Nephron progenitor cell (in vitro differentiated cells): ENCODE results near the gene PDGFB.

Source experiments
- DNase-seq: peaks from one replicate; pipeline ENCODE4 v3.0.0; 2021
- H3K27ac Mint-ChIP-seq: 2 replicates; pipeline ENCODE4 v1.8.0; 2021; ENCODE audit warnings: mild to moderate bottlenecking, moderate library complexity, mixed read lengths
- H3K27me3 Mint-ChIP-seq: 2 replicates; pipeline ENCODE4 v1.8.0; 2021; ENCODE audit warnings: mild to moderate bottlenecking, low read depth, mixed read lengths; ENCODE audit not compliant: poor library complexity
- H3K36me3 Mint-ChIP-seq: 2 replicates; pipeline ENCODE4 v1.8.0; 2021; ENCODE audit warnings: low read depth, mixed read lengths
- H3K4me1 Mint-ChIP-seq: 2 replicates; pipeline ENCODE4 v1.8.0; 2021; ENCODE audit warnings: mixed read lengths
- H3K4me3 Mint-ChIP-seq: 2 replicates; pipeline ENCODE4 v1.8.0; 2021; ENCODE audit warnings: mild to moderate bottlenecking, moderate library complexity, mixed read lengths
- H3K9me3 Mint-ChIP-seq: 2 replicates; pipeline ENCODE4 v1.8.0; 2021; ENCODE audit warnings: mild to moderate bottlenecking, moderate library complexity, mixed read lengths
- CTCF ChIP-seq: fragments of 200-600 bp; sonication (generic); IDR thresholded peaks from 2 replicates; pipeline ENCODE4 v1.5.0; 2021; ENCODE audit warnings: antibody characterized with exemption

Gene PDGFB

GRCh38 chr22:39238561-39238960, 6.2 kb downstream of the PDGFB start:
- DNase-seq: no peak
- H3K36me3 Mint-ChIP-seq: no peaks in the 10 kb centered on the region
- no peak overlapping the region for H3K27ac Mint-ChIP-seq
- H3K27me3 Mint-ChIP-seq: peaks cover 45% of the 10 kb centered on the region
- no peak overlapping the region for H3K4me3 Mint-ChIP-seq
- TF ChIP-seq CTCF: no peak
- H3K9me3 Mint-ChIP-seq: no peaks in the 10 kb centered on the region
- peaks cover 66% of the 10 kb centered on the region for H3K4me1 Mint-ChIP-seq

GRCh38 chr22:39238101-39238466, 6.7 kb downstream of the PDGFB start:
- H3K27ac Mint-ChIP-seq: no peak overlapping the region

GRCh38 chr22:39237318-39238100, 7.3 kb downstream of the PDGFB start:
- peaks cover 36% of the 10 kb centered on the region for H3K27me3 Mint-ChIP-seq
- no peaks in the 10 kb centered on the region for H3K9me3 Mint-ChIP-seq
- peaks cover 71% of the 10 kb centered on the region for H3K4me1 Mint-ChIP-seq
- no peak overlapping the region for H3K4me3 Mint-ChIP-seq
- no peak for TF ChIP-seq CTCF
- DNase-seq: no peak
- no peaks in the 10 kb centered on the region for H3K36me3 Mint-ChIP-seq
- H3K27ac Mint-ChIP-seq: no peak overlapping the region

More at GRCh38 chr22:39238101-39238466, 6.7 kb downstream of the PDGFB start:
- Mint-ChIP-seq H3K27me3 (peaks cover 42% of the 10 kb centered on the region), H3K36me3 (no peaks in the 10 kb centered on the region), H3K4me3 (no peak overlapping the region), H3K4me1 (peaks cover 68% of the 10 kb centered on the region), H3K9me3 (no peaks in the 10 kb centered on the region)
- TF ChIP-seq CTCF: no peak
- DNase-seq: no peak

DNA sequence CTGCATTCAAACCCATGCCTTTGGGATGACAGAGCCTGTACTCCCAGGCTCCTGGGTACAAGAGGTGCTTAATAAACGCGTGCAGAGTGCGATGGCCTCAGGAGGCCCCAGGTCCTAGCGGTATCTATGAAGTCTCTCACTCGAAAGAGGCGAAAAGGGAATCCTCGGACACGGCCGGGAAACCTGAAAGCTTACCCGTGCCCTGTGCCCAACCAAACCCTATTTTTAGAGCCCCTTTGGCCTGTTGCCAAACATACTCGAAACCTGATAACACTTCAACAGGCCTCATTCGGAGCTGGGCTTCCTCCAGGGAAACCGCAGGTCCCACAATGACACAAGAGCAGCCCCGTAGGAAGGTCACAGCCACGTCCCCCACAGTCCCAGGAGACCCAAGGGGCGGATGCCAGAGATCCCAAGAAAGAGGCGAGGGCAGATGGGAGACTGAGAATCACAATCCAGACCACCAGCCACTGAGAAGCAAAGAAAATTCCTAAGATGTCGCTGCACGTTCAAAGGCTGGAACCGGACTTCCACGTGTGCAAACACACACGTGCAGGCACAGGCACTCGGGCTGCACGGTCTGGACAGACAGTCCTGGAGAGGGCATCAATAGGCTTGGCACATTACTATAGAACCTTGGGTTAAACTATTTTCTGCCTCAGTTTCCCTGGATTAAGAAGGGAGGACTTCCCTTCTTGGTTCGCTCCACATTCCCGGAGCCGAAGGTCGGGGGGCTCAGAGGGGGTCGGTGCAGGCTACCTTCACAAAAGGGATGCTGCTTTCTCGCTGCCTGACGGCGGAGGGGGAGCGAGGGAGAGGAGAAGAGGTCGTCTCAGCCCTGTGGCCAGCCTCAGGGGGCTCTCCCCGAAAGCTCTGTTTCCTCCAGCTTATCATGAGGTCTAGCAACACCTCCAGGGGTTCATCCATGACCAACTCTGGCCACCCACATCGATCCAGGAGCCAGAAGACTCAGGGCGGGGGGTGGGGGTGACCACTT, 8.2 kb downstream of the PDGFB start:
- peaks cover 36% of the 10 kb centered on the region for H3K27me3 Mint-ChIP-seq
- H3K9me3 Mint-ChIP-seq: no peaks in the 10 kb centered on the region
- peaks cover 73% of the 10 kb centered on the region for H3K4me1 Mint-ChIP-seq
- H3K36me3 Mint-ChIP-seq: no peaks in the 10 kb centered on the region
- no peak for DNase-seq
- TF ChIP-seq CTCF: no peak
- no peak overlapping the region for H3K27ac Mint-ChIP-seq
- peak overlapping the region; percentile 26 for H3K4me3 Mint-ChIP-seq

DNA sequence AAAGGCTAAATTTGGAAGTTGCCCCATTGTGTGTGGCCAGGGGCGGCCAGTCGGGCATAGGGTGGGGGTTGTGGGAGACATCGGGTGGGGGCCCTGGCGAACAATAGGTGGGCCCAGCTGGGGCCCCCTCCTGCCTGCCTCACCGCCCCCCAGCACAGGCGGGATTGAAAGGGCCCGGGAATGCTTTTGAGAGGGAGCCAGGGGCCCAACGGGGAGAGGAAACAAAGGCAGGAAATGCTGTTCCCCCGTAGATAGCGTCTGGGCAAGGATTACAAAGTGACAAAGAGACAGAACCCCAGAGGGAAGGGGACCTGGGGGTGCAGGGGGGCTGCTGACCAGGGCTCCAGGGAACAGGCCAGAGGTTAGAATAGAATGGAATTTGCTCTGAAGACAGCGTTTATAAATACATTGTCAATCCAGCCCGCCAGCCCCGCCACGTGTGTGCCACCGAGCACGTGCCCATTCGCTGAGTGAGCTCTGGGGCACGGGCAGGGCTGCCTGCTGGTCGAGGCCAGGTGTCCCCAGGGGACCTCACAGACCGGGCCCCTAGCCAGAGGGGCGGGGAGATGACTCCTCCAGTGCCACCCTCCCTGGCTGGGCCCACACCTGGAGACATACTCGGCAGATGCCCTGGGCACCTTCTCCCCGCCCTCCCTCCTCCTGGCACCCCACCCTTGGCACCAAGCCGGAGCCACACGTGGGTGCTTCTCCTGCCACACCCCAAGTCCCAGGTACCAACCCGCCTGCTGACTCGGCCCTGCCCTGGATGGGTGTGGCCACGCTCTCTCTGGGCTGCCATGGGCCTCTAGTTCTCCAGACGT, 9.7 kb downstream of the PDGFB start:
- no peak for TF ChIP-seq CTCF
- H3K27me3 Mint-ChIP-seq: peaks cover 37% of the 10 kb centered on the region
- no peak for DNase-seq
- no peak overlapping the region for H3K4me3 Mint-ChIP-seq
- peaks cover 69% of the 10 kb centered on the region for H3K4me1 Mint-ChIP-seq
- no peaks in the 10 kb centered on the region for H3K9me3 Mint-ChIP-seq
- H3K27ac Mint-ChIP-seq: no peak overlapping the region
- no peaks in the 10 kb centered on the region for H3K36me3 Mint-ChIP-seq
